OCI-LY7 (cell line): ENCODE results near the gene PACC1.

ENCODE experiments used
- CTCF ChIP-seq: fragments of 200-600 bp; sonication (generic); conservative IDR thresholded peaks from 2 replicates; pipeline ENCODE4 v1.5.1; 2014; ENCODE audit warnings: mild to moderate bottlenecking, antibody characterized with exemption, low read length, moderate library complexity, mixed read lengths
- EZH2phosphoT487 ChIP-seq: fragments of 200-600 bp; sonication (generic); IDR thresholded peaks from 2 replicates; pipeline ENCODE4 v1.6.1; 2018; ENCODE audit warnings: low read depth, borderline replicate concordance, mild to moderate bottlenecking, mixed run types, antibody characterized with exemption, low read length, moderate library complexity, mixed read lengths

- TF ChIP-seq CTCF (no peak), EZH2phosphoT487 (no peak)
Observed at GRCh38 chr1:212379366-212379765, 35.3 kb downstream of the PACC1 start.
